ENCODE results near the gene AKR1C4. TPM values are rescaled to one million over a fixed set of nuclear protein-coding genes. Genes with fewer than 3 reads are reported as not detected.
"Not testable (repeated sequence)": the region's sequence is repeated elsewhere in the genome, so short reads cannot be mapped to it uniquely, and the experiment has no call there.

The AKR1C4 gene
- total RNA-seq, 1 donor from 2014 or later = not detected

- no peak overlapping the region for H3K27ac ChIP-seq
- no peak overlapping the region for H3K4me3 ChIP-seq
- DNase-seq (ENCODE audit: low spot score in 2 of 2) = no peak
- H3K27me3 ChIP-seq = no peaks in the 10 kb centered on the region
- intact Hi-C loops (cut with DNase I) = no loop called here
- no peak for TF ChIP-seq CTCF (IDR thresholded peaks at IDR 0.05)
- H3K36me3 ChIP-seq = no peaks in the 10 kb centered on the region
- no peaks in the 10 kb centered on the region for H3K4me1 ChIP-seq
- peaks cover 21 to 33% of the 10 kb centered on the region in 2 donors for H3K9me3 ChIP-seq
Observed at GRCh38 chr10:5168897-5169420, 27.7 kb upstream of the AKR1C4 start.

- H3K9me3 ChIP-seq; intact Hi-C loops (cut with DNase I); H3K36me3 ChIP-seq; H3K27me3 ChIP-seq; DNase-seq (ENCODE audit: low spot score in 2 of 2); H3K4me3 ChIP-seq; H3K4me1 ChIP-seq; H3K27ac ChIP-seq: not testable (repeated sequence)
Observed at GRCh38 chr10:5175581-5175980, 21.1 kb upstream of the AKR1C4 start.

GRCh38 chr10:5180503-5180902, 16.1 kb upstream of the AKR1C4 start:
- H3K27me3 ChIP-seq; H3K4me3 ChIP-seq; intact Hi-C loops (cut with DNase I); H3K36me3 ChIP-seq; H3K9me3 ChIP-seq; H3K27ac ChIP-seq; DNase-seq (ENCODE audit: low spot score in 2 of 2); H3K4me1 ChIP-seq: not testable (repeated sequence)

GRCh38 chr10:5183923-5184322, 12.7 kb upstream of the AKR1C4 start:
- Histone ChIP-seq H3K4me1 (no peaks in the 10 kb centered on the region), H3K27ac (no peak overlapping the region), H3K4me3 (no peak overlapping the region), H3K9me3 (no peaks in the 10 kb centered on the region), H3K27me3 (no peaks in the 10 kb centered on the region), H3K36me3 (no peaks in the 10 kb centered on the region)
- no peak for TF ChIP-seq CTCF (IDR thresholded peaks at IDR 0.05)
- intact Hi-C loops (cut with DNase I) = no loop called here
- no peak for DNase-seq (ENCODE audit: low spot score in 2 of 2)

GRCh38 chr10:5184987-5185775, 11.5 kb upstream of the AKR1C4 start, which contains the start of gene AKR1C8:
AKR1C8 (minus strand) TSS chr10:5185150; CDS start chr10:5185104, 46 bp downstream.
- Histone ChIP-seq H3K27me3 (no peaks in the 10 kb centered on the region), H3K4me3 (no peak within 1 kb of the TSS), H3K27ac (no peak within 1 kb of the TSS), H3K4me1 (no peaks in the 10 kb centered on the region), H3K9me3 (no peaks in the 10 kb centered on the region), H3K36me3 (no peaks in the 10 kb centered on the region)
- intact Hi-C loops (cut with DNase I) = no loop called here
- no peak for DNase-seq (ENCODE audit: low spot score in 2 of 2)
- TF ChIP-seq CTCF (IDR thresholded peaks at IDR 0.05) = no peak

GRCh38 chr10:5187867-5188266, 8.8 kb upstream of the AKR1C4 start:
- intact Hi-C loops (cut with DNase I) = no loop called here
- TF ChIP-seq CTCF (IDR thresholded peaks at IDR 0.05) = no peak

More at GRCh38 chr10:5187867-5188266, 8.8 kb upstream of the AKR1C4 start:
- Histone ChIP-seq H3K36me3 (no peaks in the 10 kb centered on the region), H3K9me3 (no peaks in the 10 kb centered on the region), H3K4me3 (no peak overlapping the region), H3K27ac (no peak overlapping the region), H3K27me3 (no peaks in the 10 kb centered on the region), H3K4me1 (no peaks in the 10 kb centered on the region)
- no peak for DNase-seq (ENCODE audit: low spot score in 2 of 2)

Measured in ascending aorta (tissue), 2 donors.